ENCODE data around the gene NOL12. TPM values are rescaled to one million over a fixed set of nuclear protein-coding genes. Genes with fewer than 3 reads are reported as not detected.

Gene NOL12
- total RNA-seq, 1 donor from 2014 or later = 23.7 TPM

GRCh38 chr22:37660709-37661045 lies 25.5 kb upstream of the NOL12 start:
- Histone ChIP-seq H2AFZ (replicated peaks) (no peak overlapping the region), H4K20me1 (ENCODE audit: low read depth) (peaks cover 61% of the 10 kb centered on the region), H3K27me3 (no peaks in the 10 kb centered on the region), H3K36me3 (no peaks in the 10 kb centered on the region), H3K4me1 (peaks cover 18% of the 10 kb centered on the region), H3K4me3 (peak overlapping the region; percentile 7), H3K9ac (no peak overlapping the region), H3K27ac (no peak overlapping the region), H3K79me2 (ENCODE audit: low read depth) (peaks cover 67% of the 10 kb centered on the region), H3K9me3 (ENCODE audit: low read depth) (no peaks in the 10 kb centered on the region), H3F3A (ENCODE audit: low read depth) (no peaks in the 10 kb centered on the region), H3K4me2 (peak overlapping the region; percentile 100)
- no peaks in the 10 kb centered on the region for H3K9me3 Mint-ChIP-seq
- H3K27ac Mint-ChIP-seq = no peak overlapping the region
- DNase-seq (ENCODE audit: low spot score) = no peak
- H3K36me3 Mint-ChIP-seq = peaks cover 3% of the 10 kb centered on the region
- peaks cover 6% of the 10 kb centered on the region for H3K27me3 Mint-ChIP-seq (ENCODE audit: insufficient read depth, low read depth)
- H3K4me3 Mint-ChIP-seq = peak overlapping the region; percentile 90
- H3K4me1 Mint-ChIP-seq = peaks cover 45% of the 10 kb centered on the region
- no peak for TF ChIP-seq EZH2phosphoT487 (IDR thresholded peaks at IDR 0.05)
- TF ChIP-seq CTCF (IDR thresholded peaks at IDR 0.05) = no peak
- TF ChIP-seq EZH2 (IDR thresholded peaks at IDR 0.05) = no peak

- H3K27me3 ChIP-seq = no peaks in the 10 kb centered on the region
- peaks cover 39% of the 10 kb centered on the region for H3K4me1 Mint-ChIP-seq
- peak overlapping the region; percentile 43 for H3K27ac Mint-ChIP-seq
- H4K20me1 ChIP-seq (ENCODE audit: low read depth) = peaks cover 68% of the 10 kb centered on the region
- H3K27ac ChIP-seq = no peak overlapping the region
- no peak overlapping the region for H3K4me3 ChIP-seq
- H3K36me3 ChIP-seq = no peaks in the 10 kb centered on the region
- H3K36me3 Mint-ChIP-seq = peaks cover 7% of the 10 kb centered on the region
- peaks cover 18% of the 10 kb centered on the region for H3K4me1 ChIP-seq
- peak; percentile 47 for DNase-seq (ENCODE audit: low spot score)
- H3K4me3 Mint-ChIP-seq = peak overlapping the region; percentile 90
- no peak overlapping the region for H3K9ac ChIP-seq
- H3F3A ChIP-seq (ENCODE audit: low read depth) = peaks cover 2% of the 10 kb centered on the region
- H3K27me3 Mint-ChIP-seq (ENCODE audit: insufficient read depth, low read depth) = peaks cover 6% of the 10 kb centered on the region
- H2AFZ ChIP-seq (replicated peaks) = no peak overlapping the region
- H3K79me2 ChIP-seq (ENCODE audit: low read depth) = peaks cover 73% of the 10 kb centered on the region
- H3K4me2 ChIP-seq = peak overlapping the region; percentile 100
- no peak for TF ChIP-seq EZH2phosphoT487 (IDR thresholded peaks at IDR 0.05)
- peak; percentile 32 for TF ChIP-seq CTCF (IDR thresholded peaks at IDR 0.05)
- H3K9me3 ChIP-seq (ENCODE audit: low read depth) = no peaks in the 10 kb centered on the region
- no peaks in the 10 kb centered on the region for H3K9me3 Mint-ChIP-seq
Observed at GRCh38 chr22:37661160-37661924, 24.8 kb upstream of the NOL12 start.

- Histone ChIP-seq H3K79me2 (ENCODE audit: low read depth) (peaks cover 73% of the 10 kb centered on the region), H3K27ac (no peak overlapping the region), H3K27me3 (no peaks in the 10 kb centered on the region), H3K9me3 (ENCODE audit: low read depth) (no peaks in the 10 kb centered on the region), H3K4me1 (peaks cover 18% of the 10 kb centered on the region), H3K36me3 (no peaks in the 10 kb centered on the region), H4K20me1 (ENCODE audit: low read depth) (peaks cover 72% of the 10 kb centered on the region), H3K9ac (no peak overlapping the region), H3K4me3 (no peak overlapping the region), H2AFZ (replicated peaks) (no peak overlapping the region), H3K4me2 (no peak overlapping the region), H3F3A (ENCODE audit: low read depth) (peaks cover 9% of the 10 kb centered on the region)
- Mint-ChIP-seq H3K9me3 (no peaks in the 10 kb centered on the region), H3K4me3 (peak overlapping the region; percentile 31), H3K27me3 (ENCODE audit: insufficient read depth, low read depth) (peaks cover 2% of the 10 kb centered on the region), H3K4me1 (peaks cover 37% of the 10 kb centered on the region), H3K36me3 (peaks cover 13% of the 10 kb centered on the region), H3K27ac (no peak overlapping the region)
- TF ChIP-seq EZH2 (IDR thresholded peaks at IDR 0.05) (no peak), CTCF (IDR thresholded peaks at IDR 0.05) (no peak), EZH2phosphoT487 (IDR thresholded peaks at IDR 0.05) (no peak)
- no peak for DNase-seq (ENCODE audit: low spot score)
Observed at GRCh38 chr22:37662039-37662438, 24.1 kb upstream of the NOL12 start.

Data from neural progenitor cell (in vitro differentiated cells).